Right ventricle myocardium superior (tissue), 1 donor: Measurements from ENCODE around the gene UBE2J2. TPM values are rescaled to one million over a fixed set of nuclear protein-coding genes. Genes with fewer than 3 reads are reported as not detected.

ENCODE experiments used
- ATAC-seq: fragments of 200-7000 bp; cut with Tn5 transposase; one replicate; pipeline ENCODE4 v1.9.1; 2020; ENCODE audit warnings: mild to moderate bottlenecking; ENCODE audit not compliant: poor library complexity
- DNase-seq: peaks from one replicate; pipeline ENCODE4 v3.0.0-alpha.2; 2020
- intact Hi-C: fragments of 100-400 bp; cut with DNase I; formaldehyde crosslinking; loops from one replicate; pipeline ENCODE4 v1.11.2; 2022
- total RNA-seq: library from RNA; stranded (reverse); fragmentation: NEBNext Ultra II Directional; extraction: Animal tissue kit (Norgen Biotek cat#: 25700); gene quantifications from one replicate; pipeline ENCODE4 v1.2.1, GENCODE V29; 2021
- donor health status: DM: no; HTN: yes; CAD: no; lungs with severe emphysema.

UBE2J2 gene
- total RNA-seq, 1 donor from 2014 or later = 34.7 TPM

- intact Hi-C loops = no loop called here
- ATAC-seq (no peak), DNase-seq (no peak)
Measured at GRCh38 chr1:1311107-1312104, 37.8 kb upstream of the UBE2J2 start.

- DNase-seq (no peak), ATAC-seq (no peak)
- intact Hi-C loops = no loop called here
Measured at GRCh38 chr1:1310476-1311053, 36.9 kb upstream of the UBE2J2 start.

- no peak for ATAC-seq
- DNase-seq = no peak
- intact Hi-C loops = no loop called here
Measured at GRCh38 chr1:1310109-1310385, 36.4 kb upstream of the UBE2J2 start.

- no peak for ATAC-seq
- intact Hi-C loops = no loop called here
- no peak for DNase-seq
Measured at GRCh38 chr1:1309251-1310108, 35.8 kb upstream of the UBE2J2 start.

GRCh38 chr1:1308756-1309250 lies 35.1 kb upstream of the UBE2J2 start:
- intact Hi-C loops = no loop called here
- ATAC-seq = peak; percentile 0

GRCh38 chr1:1307923-1308755 lies 34.5 kb upstream of the UBE2J2 start, which contains the start of the genes ACAP3 and PUSL1:
Gene ACAP3, minus strand, starts transcription at chr1:1307930. Its CDS starts 115 bp downstream, at chr1:1307815.
Gene PUSL1, plus strand, starts transcription at chr1:1308597. Its CDS starts 47 bp downstream, at chr1:1308644.
- ATAC-seq = peak; percentile 79
- intact Hi-C loops = no loop called here
- peak; percentile 94 for DNase-seq

More at GRCh38 chr1:1308756-1309250, 35.1 kb upstream of the UBE2J2 start:
- no peak for DNase-seq

- ATAC-seq = peak; percentile 0
- intact Hi-C loops = no loop called here
Measured at GRCh38 chr1:1307261-1307922, 33.7 kb upstream of the UBE2J2 start.

GRCh38 chr1:1306661-1307260 lies 33.1 kb upstream of the UBE2J2 start:
- DNase-seq (no peak), ATAC-seq (no peak)
- intact Hi-C loops = no loop called here

More at GRCh38 chr1:1307261-1307922, 33.7 kb upstream of the UBE2J2 start:
- peak; percentile 77 for DNase-seq

- intact Hi-C loops = no loop called here
- no peak for ATAC-seq
- no peak for DNase-seq
Measured at GRCh38 chr1:1306070-1306660, 32.5 kb upstream of the UBE2J2 start.

GRCh38 chr1:1305300-1306069 lies 31.8 kb upstream of the UBE2J2 start:
- intact Hi-C loops = no loop called here
- ATAC-seq (peak; percentile 7), DNase-seq (peak; percentile 86)

- peak; percentile 18 for ATAC-seq
- intact Hi-C loops = no loop called here
- DNase-seq = peak; percentile 86
Measured at GRCh38 chr1:1304331-1305299, 31.0 kb upstream of the UBE2J2 start.

GRCh38 chr1:1303736-1304135 lies 30.1 kb upstream of the UBE2J2 start:
- ATAC-seq (no peak), DNase-seq (no peak)
- intact Hi-C loops = no loop called here

GRCh38 chr1:1302951-1303509 lies 29.4 kb upstream of the UBE2J2 start:
- ATAC-seq (no peak), DNase-seq (no peak)
- intact Hi-C loops = no loop called here

GRCh38 chr1:1302006-1302430 lies 28.4 kb upstream of the UBE2J2 start:
- no peak for ATAC-seq
- DNase-seq = no peak
- intact Hi-C loops = no loop called here

GRCh38 chr1:1300352-1300739 lies 26.7 kb upstream of the UBE2J2 start:
- no peak for ATAC-seq
- DNase-seq = no peak
- intact Hi-C loops = no loop called here
